SK-N-SH (cell line): ENCODE results near the gene RPSA. TPM values are rescaled to one million over a fixed set of nuclear protein-coding genes. Genes with fewer than 3 reads are reported as not detected.

ENCODE experiments used
- CTCF ChIA-PET: fragments of 300-600, 350-600 bp; formaldehyde crosslinking; extraction: SDS; loops from one replicate; lab custom pipeline; 2021; lab: Yijun Ruan, JAX
- POLR2A ChIA-PET: fragments of 350-600 bp; sonication (Branson Sonifier 250); formaldehyde crosslinking; extraction: SDS; loops from one replicate; lab custom pipeline; 2020; ENCODE audit warnings: antibody characterized with exemption, inconsistent platforms; lab: Yijun Ruan, JAX
- DNase-seq: peaks from one replicate; pipeline ENCODE4 v3.0.0; 2012
- H2AFZ ChIP-seq: fragments of 200-600 bp; sonication (generic); 2 replicates; pipeline ENCODE4 v1.8.1; 2016; ENCODE audit warnings: antibody characterized with exemption, mild to moderate bottlenecking, low read depth
- H3F3A ChIP-seq: fragments of 200-600 bp; sonication (generic); replicated peaks from 2 replicates; pipeline ENCODE3; 2016; ENCODE audit warnings: antibody characterized with exemption, mild to moderate bottlenecking; ENCODE audit not compliant: insufficient read depth
- H3K27ac ChIP-seq, 2 experiments: fragments of 200-500 bp in 1 of 2; fragments of 200-600 bp in 1 of 2; sonication (Bioruptor generic) in 1 of 2; sonication (generic), shearing (Covaris generic) in 1 of 2; 2 replicates each; pipeline versions ENCODE4 v1.5.1 to v1.6.1; 2014 to 2016; ENCODE audit warnings: low read depth in 2 of 2, inconsistent platforms in 1 of 2, low read length in 1 of 2, mild to moderate bottlenecking in 1 of 2, mixed read lengths in 1 of 2
- H3K27me3 ChIP-seq: fragments of 200-600 bp; sonication (generic), shearing (Covaris generic); 2 replicates; pipeline ENCODE4 v1.6.1; 2016; ENCODE audit warnings: mixed run types; ENCODE audit not compliant: insufficient read depth
- H3K36me3 ChIP-seq, 2 experiments: fragments of 200-500 bp in 1 of 2; fragments of 200-600 bp in 1 of 2; sonication (Bioruptor generic) in 1 of 2; sonication (generic) in 1 of 2; replicated peaks in 1 of 2; 2 replicates each; pipeline versions ENCODE3 to v1.5.1; 2014 to 2016; ENCODE audit warnings: low read length in 1 of 2, mild to moderate bottlenecking in 1 of 2; ENCODE audit not compliant: insufficient read depth in 2 of 2, control insufficient read depth in 1 of 2
- H3K4me1 ChIP-seq, 2 experiments: fragments of 200-500 bp in 1 of 2; fragments of 200-600 bp in 1 of 2; sonication (Bioruptor generic) in 1 of 2; sonication (generic), shearing (Covaris generic) in 1 of 2; 2 replicates each; pipeline versions ENCODE4 v1.5.1 to v1.6.1; 2014 to 2016; ENCODE audit warnings: low read depth in 1 of 2, low read length in 1 of 2, mixed run types in 1 of 2; ENCODE audit not compliant: insufficient read depth in 2 of 2, control insufficient read depth in 1 of 2
- H3K4me2 ChIP-seq: fragments of 200-600 bp; sonication (generic), shearing (Covaris generic); 2 replicates; pipeline ENCODE4 v1.6.1; 2017; ENCODE audit warnings: mixed run types
- H3K4me3 ChIP-seq, 2 experiments: fragments of 200-500 bp in 1 of 2; fragments of 200-600 bp in 1 of 2; sonication (Bioruptor generic) in 1 of 2; sonication (generic), shearing (Covaris generic) in 1 of 2; 2 replicates each; pipeline versions ENCODE4 v1.5.1 to v1.8.1; 2014 to 2016; ENCODE audit warnings: low read depth in 2 of 2, inconsistent platforms in 1 of 2, low read length in 1 of 2, mild to moderate bottlenecking in 1 of 2, mixed read lengths in 1 of 2, moderate library complexity in 1 of 2
- H3K79me2 ChIP-seq: fragments of 200-600 bp; sonication (generic); 2 replicates; pipeline ENCODE4 v1.8.1; 2017; ENCODE audit warnings: mild to moderate bottlenecking; ENCODE audit not compliant: insufficient read depth
- H3K9ac ChIP-seq: fragments of 200-600 bp; sonication (generic); 2 replicates; pipeline ENCODE4 v1.6.1; 2017; ENCODE audit warnings: mixed run types
- H3K9me2 ChIP-seq: fragments of 200-600 bp; sonication (generic); 2 replicates; pipeline ENCODE4 v1.6.1; 2017; ENCODE audit warnings: mixed run types
- H3K9me3 ChIP-seq: fragments of 200-600 bp; sonication (generic); 2 replicates; pipeline ENCODE4 v1.6.1; 2017; ENCODE audit warnings: mixed run types, mild to moderate bottlenecking, moderate library complexity
- H4K20me1 ChIP-seq: fragments of 200-600 bp; sonication (generic); 2 replicates; pipeline ENCODE4 v1.6.1; 2017; ENCODE audit warnings: mild to moderate bottlenecking, mixed run types; ENCODE audit not compliant: insufficient read depth
- EZH2phosphoT487 ChIP-seq: fragments of 200-600 bp; sonication (generic); IDR thresholded peaks from 2 replicates; pipeline ENCODE4 v1.6.1; 2017; ENCODE audit warnings: low read depth, mixed run types, mild to moderate bottlenecking, antibody characterized with exemption, moderate library complexity, borderline replicate concordance
- FOSL2 ChIP-seq: IDR thresholded peaks from 2 replicates; pipeline ENCODE4 v1.4.0; 2012; ENCODE audit warnings: low read depth, mild to moderate bottlenecking, moderate library complexity, borderline replicate concordance
- FOXM1 ChIP-seq: IDR thresholded peaks from 2 replicates; pipeline ENCODE4 v1.4.0; 2012; ENCODE audit warnings: low read depth, mild to moderate bottlenecking
- GABPA ChIP-seq: IDR thresholded peaks from 2 replicates; pipeline ENCODE4 v1.4.0; 2012; ENCODE audit warnings: low read depth, mild to moderate bottlenecking
- MEF2A ChIP-seq: IDR thresholded peaks from 2 replicates; pipeline ENCODE4 v1.4.0; 2012; ENCODE audit warnings: low read depth, borderline replicate concordance
- NRF1 ChIP-seq: IDR thresholded peaks from 2 replicates; pipeline ENCODE4 v1.6.1; 2012; ENCODE audit warnings: low read depth, mild to moderate bottlenecking, low read length
- RFX5 ChIP-seq: IDR thresholded peaks from 2 replicates; pipeline ENCODE4 v1.6.1; 2012; ENCODE audit warnings: mild to moderate bottlenecking, improper control_type of control experiment, low read length
- RXRA ChIP-seq: IDR thresholded peaks from 2 replicates; pipeline ENCODE4 v1.4.0; 2012; ENCODE audit warnings: low read depth, mild to moderate bottlenecking, borderline replicate concordance
- SIN3A ChIP-seq: IDR thresholded peaks from 2 replicates; pipeline ENCODE4 v1.6.1; 2012; ENCODE audit warnings: low read depth, mild to moderate bottlenecking, low read length, moderate library complexity, borderline replicate concordance
- SMC3 ChIP-seq: IDR thresholded peaks from 2 replicates; pipeline ENCODE4 v1.6.1; 2012; ENCODE audit warnings: low read depth, low read length, improper control_type of control experiment
- TAF1 ChIP-seq: IDR thresholded peaks from 2 replicates; pipeline ENCODE4 v1.6.1; 2012; ENCODE audit warnings: low read depth, mild to moderate bottlenecking, low read length, moderate library complexity, borderline replicate concordance
- TEAD4 ChIP-seq: IDR thresholded peaks from 2 replicates; pipeline ENCODE4 v1.4.0; 2012; ENCODE audit warnings: mild to moderate bottlenecking, borderline replicate concordance; ENCODE audit not compliant: insufficient read depth
- YY1 ChIP-seq: IDR thresholded peaks from 2 replicates; pipeline ENCODE4 v1.4.0; 2012; ENCODE audit warnings: low read depth, mild to moderate bottlenecking
- WGBS: methylation state at CpG from one replicate; pipeline ENCODE4 v1.1.6; 2017; ENCODE audit warnings: low lambda C conversion rate; 5-methylcytosine and 5-hydroxymethylcytosine counted together
- polyA plus RNA-seq, 3 experiments: library from polyadenylated mRNA; depleted of rRNA; stranded (reverse); fragments of >200 nt; gene quantifications; 2 replicates each; pipeline ENCODE4 v1.2.3, GENCODE V29; 2012
- TF ChIP-seq, protein P1 (sequence below): IDR thresholded peaks from 2 replicates; pipeline ENCODE4 v1.4.0; 2012; ENCODE audit warnings: low read depth
- TF ChIP-seq, protein P2 (sequence below): fragments of 150-350 bp; IDR thresholded peaks from 2 replicates; pipeline ENCODE4 v1.6.1; 2016; ENCODE audit warnings: mild to moderate bottlenecking, low read depth, low read length
- TF ChIP-seq, protein P3 (sequence below): fragments of 150-350 bp; IDR thresholded peaks from 2 replicates; pipeline ENCODE4 v1.6.1; 2017; ENCODE audit warnings: antibody characterized with exemption, low read length, low read depth, borderline replicate concordance
- TF ChIP-seq, protein P4 (sequence below): fragments of 200-600 bp; sonication (generic); IDR thresholded peaks from 2 replicates; pipeline ENCODE4 v1.6.1; 2017; ENCODE audit warnings: antibody characterized with exemption, mild to moderate bottlenecking, moderate library complexity

Gene RPSA
- polyA plus RNA-seq, 1 of the 3 experiments (the other 2 are of a cell fraction): 2,958 TPM

DNA sequence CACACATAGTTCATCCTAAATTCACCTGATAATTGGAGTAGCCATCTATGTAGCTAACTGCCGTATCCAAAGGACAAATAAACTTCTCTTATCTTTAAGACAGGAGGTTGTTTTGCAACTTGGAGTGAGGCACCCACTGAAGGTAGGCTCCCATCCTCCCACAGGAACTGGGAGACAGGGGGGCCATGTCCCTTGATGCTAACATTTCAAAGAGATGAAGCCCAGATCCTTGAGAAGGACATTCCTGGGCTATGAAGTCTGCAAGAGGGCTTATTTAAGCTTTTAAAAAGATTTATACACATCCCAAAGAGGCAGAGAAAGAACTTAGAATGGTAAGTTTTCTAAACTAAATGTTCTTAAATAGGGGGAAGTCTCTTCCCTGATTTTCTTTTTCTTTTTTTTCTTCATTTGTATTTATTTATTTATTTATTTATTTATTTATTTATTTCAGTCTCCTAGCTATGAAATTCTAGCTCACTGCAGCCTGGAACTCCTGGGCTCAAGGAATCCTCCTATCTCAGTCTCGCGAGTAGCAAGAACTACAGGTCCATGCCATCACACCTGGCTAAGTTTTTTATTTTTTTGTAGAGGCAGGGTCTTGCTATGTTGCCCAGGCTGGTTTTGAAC lies 48.2 kb downstream of the RPSA start:
- TF ChIP-seq RXRA (no peak), TAF1 (no peak), MEF2A (no peak)
- TF ChIP-seq, protein P1, sequence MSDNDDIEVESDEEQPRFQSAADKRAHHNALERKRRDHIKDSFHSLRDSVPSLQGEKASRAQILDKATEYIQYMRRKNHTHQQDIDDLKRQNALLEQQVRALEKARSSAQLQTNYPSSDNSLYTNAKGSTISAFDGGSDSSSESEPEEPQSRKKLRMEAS: no peak
- Histone ChIP-seq H2AFZ (no peak overlapping the region), H3K9me3 (no peaks in the 10 kb centered on the region), H3K4me1 (no peaks in the 10 kb centered on the region), H4K20me1 (no peaks in the 10 kb centered on the region), H3K27ac (no peak overlapping the region), H3F3A (no peaks in the 10 kb centered on the region), H3K9ac (no peak overlapping the region), H3K27me3 (no peaks in the 10 kb centered on the region), H3K36me3 (no peaks in the 10 kb centered on the region), H3K79me2 (no peaks in the 10 kb centered on the region), H3K9me2 (no peaks in the 10 kb centered on the region), H3K4me3 (no peak overlapping the region), H3K4me2 (no peak overlapping the region)
- ChIA-PET CTCF (interaction anchor here (1.2 to 1.5 kb wide), 2 partner anchors 8 to 45 kb away, joined by 3 to 5 read pairs; no protein-coding TSS in a partner anchor), POLR2A (no interaction called here)
- WGBS: 54% methylated on average over 2 of the region's 3 CpGs
- DNase-seq: no peak

DNA sequence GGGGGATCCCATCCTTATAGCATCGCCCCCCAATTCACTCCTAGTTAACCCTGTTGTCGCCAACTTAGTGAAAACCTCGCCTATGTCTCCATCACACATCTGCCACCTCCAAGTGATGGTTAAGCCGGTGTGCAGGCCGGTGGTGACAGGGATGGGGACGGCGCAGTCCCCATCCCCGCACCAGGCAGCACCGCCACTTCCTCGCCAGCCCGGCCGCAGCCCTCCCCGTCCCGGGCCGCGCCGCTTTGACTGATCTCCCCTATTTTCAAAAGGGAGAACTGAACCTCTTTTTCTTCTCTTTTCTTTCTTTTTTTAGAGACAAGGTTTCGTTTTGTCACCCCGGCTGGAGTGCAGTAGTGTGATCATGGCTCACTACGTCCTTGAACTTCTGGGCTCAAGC lies 49.6 kb downstream of the RPSA start:
- Histone ChIP-seq H3K4me3 (no peak overlapping the region), H2AFZ (no peak overlapping the region), H3K4me1 (no peaks in the 10 kb centered on the region), H3K4me2 (no peak overlapping the region), H3K79me2 (no peaks in the 10 kb centered on the region), H3K9ac (no peak overlapping the region), H3K36me3 (no peaks in the 10 kb centered on the region), H3K9me2 (no peaks in the 10 kb centered on the region), H3K27me3 (no peaks in the 10 kb centered on the region), H3K9me3 (no peaks in the 10 kb centered on the region), H4K20me1 (no peaks in the 10 kb centered on the region), H3F3A (no peaks in the 10 kb centered on the region), H3K27ac (no peak overlapping the region)
- TF ChIP-seq EZH2phosphoT487 (no peak), TEAD4 (no peak), SIN3A (no peak), GABPA (no peak), SMC3 (no peak), FOXM1 (no peak), FOSL2 (no peak), RFX5 (no peak), YY1 (no peak), NRF1 (no peak)
- TF ChIP-seq, protein P2, sequence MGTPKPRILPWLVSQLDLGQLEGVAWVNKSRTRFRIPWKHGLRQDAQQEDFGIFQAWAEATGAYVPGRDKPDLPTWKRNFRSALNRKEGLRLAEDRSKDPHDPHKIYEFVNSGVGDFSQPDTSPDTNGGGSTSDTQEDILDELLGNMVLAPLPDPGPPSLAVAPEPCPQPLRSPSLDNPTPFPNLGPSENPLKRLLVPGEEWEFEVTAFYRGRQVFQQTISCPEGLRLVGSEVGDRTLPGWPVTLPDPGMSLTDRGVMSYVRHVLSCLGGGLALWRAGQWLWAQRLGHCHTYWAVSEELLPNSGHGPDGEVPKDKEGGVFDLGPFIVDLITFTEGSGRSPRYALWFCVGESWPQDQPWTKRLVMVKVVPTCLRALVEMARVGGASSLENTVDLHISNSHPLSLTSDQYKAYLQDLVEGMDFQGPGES: no peak
- TF ChIP-seq, protein P3, sequence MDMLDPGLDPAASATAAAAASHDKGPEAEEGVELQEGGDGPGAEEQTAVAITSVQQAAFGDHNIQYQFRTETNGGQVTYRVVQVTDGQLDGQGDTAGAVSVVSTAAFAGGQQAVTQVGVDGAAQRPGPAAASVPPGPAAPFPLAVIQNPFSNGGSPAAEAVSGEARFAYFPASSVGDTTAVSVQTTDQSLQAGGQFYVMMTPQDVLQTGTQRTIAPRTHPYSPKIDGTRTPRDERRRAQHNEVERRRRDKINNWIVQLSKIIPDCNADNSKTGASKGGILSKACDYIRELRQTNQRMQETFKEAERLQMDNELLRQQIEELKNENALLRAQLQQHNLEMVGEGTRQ: no peak
- TF ChIP-seq, protein P4, sequence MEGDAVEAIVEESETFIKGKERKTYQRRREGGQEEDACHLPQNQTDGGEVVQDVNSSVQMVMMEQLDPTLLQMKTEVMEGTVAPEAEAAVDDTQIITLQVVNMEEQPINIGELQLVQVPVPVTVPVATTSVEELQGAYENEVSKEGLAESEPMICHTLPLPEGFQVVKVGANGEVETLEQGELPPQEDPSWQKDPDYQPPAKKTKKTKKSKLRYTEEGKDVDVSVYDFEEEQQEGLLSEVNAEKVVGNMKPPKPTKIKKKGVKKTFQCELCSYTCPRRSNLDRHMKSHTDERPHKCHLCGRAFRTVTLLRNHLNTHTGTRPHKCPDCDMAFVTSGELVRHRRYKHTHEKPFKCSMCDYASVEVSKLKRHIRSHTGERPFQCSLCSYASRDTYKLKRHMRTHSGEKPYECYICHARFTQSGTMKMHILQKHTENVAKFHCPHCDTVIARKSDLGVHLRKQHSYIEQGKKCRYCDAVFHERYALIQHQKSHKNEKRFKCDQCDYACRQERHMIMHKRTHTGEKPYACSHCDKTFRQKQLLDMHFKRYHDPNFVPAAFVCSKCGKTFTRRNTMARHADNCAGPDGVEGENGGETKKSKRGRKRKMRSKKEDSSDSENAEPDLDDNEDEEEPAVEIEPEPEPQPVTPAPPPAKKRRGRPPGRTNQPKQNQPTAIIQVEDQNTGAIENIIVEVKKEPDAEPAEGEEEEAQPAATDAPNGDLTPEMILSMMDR: no peak
- 80% methylated on average over 20 of the region's 20 CpGs for WGBS
- CTCF ChIA-PET: no interaction called here
- POLR2A ChIA-PET: no interaction called here
- no peak for DNase-seq
